Measurements from ENCODE around the gene ZNF485. TPM values are rescaled to one million over a fixed set of nuclear protein-coding genes. Genes with fewer than 3 reads are reported as not detected.
A peak's percentile ranks its signal among the peaks of the same experiment; 100 is the strongest.

The ZNF485 gene
- total RNA-seq (3.3 and 3.5 TPM in 2 replicates), polyA plus RNA-seq (1.4 and 1.8 TPM in 2 replicates), polyA minus RNA-seq (ENCODE audit: low replicate concordance) (2.8 TPM in 1 of 2 replicates, not detected in the other)
- polyA plus RNA-seq (2012) = 0.98 and 1.1 TPM in 2 replicates

GRCh38 chr10:43606323-43607198 is at the start of gene ZNF485:
TSS of gene ZNF485 (plus strand) at chr10:43606438. CDS start at chr10:43607051, 613 bp downstream.
- Histone ChIP-seq H3K9me3 (ENCODE audit: control insufficient read depth, insufficient read depth, low read depth, low read length) (no peaks in the 10 kb centered on the region), H4K20me1 (ENCODE audit: control insufficient read depth, extremely low read depth, insufficient read depth, low read length) (no peaks in the 10 kb centered on the region), H3K27ac (ENCODE audit: insufficient read depth, low read length) (no peak within 1 kb of the TSS), H3K36me3 (ENCODE audit: control insufficient read depth, insufficient read depth, low read length) (no peaks in the 10 kb centered on the region), H3K9ac (ENCODE audit: insufficient read depth, low read length) (peak within 1 kb of the TSS; percentile 51), H2AFZ (ENCODE audit: low read length) (peak within 1 kb of the TSS; percentile 84), H3K79me2 (ENCODE audit: control insufficient read depth, insufficient read depth, low read length) (no peaks in the 10 kb centered on the region), H3K4me3 (replicated peaks in 1 of 4; ENCODE audit: control extremely low read depth in 1 of 4, insufficient read depth in 1 of 4, low read depth in 3 of 4, low read length in 4 of 4) (peak within 1 kb of the TSS; percentile 65 to 79 (median 70)), H3K4me2 (ENCODE audit: extremely low read depth, insufficient read depth, low read length) (peak within 1 kb of the TSS; percentile 80), H3K27me3 (ENCODE audit: control insufficient read depth, insufficient read depth, low read length) (no peaks in the 10 kb centered on the region), H3K4me1 (ENCODE audit: control insufficient read depth, extremely low read depth, insufficient read depth, low read length) (no peaks in the 10 kb centered on the region)
- peak; percentile 66 to 69 for DNase-seq (ENCODE audit: low read depth in 2 of 2)
- TF ChIP-seq EZH2 (IDR thresholded peaks at IDR 0.05; ENCODE audit: low read length, missing control alignments) = no peak
- TF ChIP-seq CTCF (conservative IDR thresholded peaks at IDR 0.05 in 1 of 2, IDR thresholded peaks at IDR 0.05 in 1 of 2; ENCODE audit: low read depth in 1 of 2, low read length in 2 of 2) = no peak

- Histone ChIP-seq H3K36me3 (ENCODE audit: control insufficient read depth, insufficient read depth, low read length) (no peaks in the 10 kb centered on the region), H2AFZ (ENCODE audit: low read length) (no peak overlapping the region), H3K27me3 (ENCODE audit: control insufficient read depth, insufficient read depth, low read length) (no peaks in the 10 kb centered on the region), H3K4me2 (ENCODE audit: extremely low read depth, insufficient read depth, low read length) (no peak overlapping the region), H3K4me3 (replicated peaks in 1 of 4; ENCODE audit: control extremely low read depth in 1 of 4, insufficient read depth in 1 of 4, low read depth in 3 of 4, low read length in 4 of 4) (no peak overlapping the region), H3K9ac (ENCODE audit: insufficient read depth, low read length) (no peak overlapping the region), H3K4me1 (ENCODE audit: control insufficient read depth, extremely low read depth, insufficient read depth, low read length) (no peaks in the 10 kb centered on the region), H3K79me2 (ENCODE audit: control insufficient read depth, insufficient read depth, low read length) (no peaks in the 10 kb centered on the region), H3K27ac (ENCODE audit: insufficient read depth, low read length) (no peak overlapping the region), H4K20me1 (ENCODE audit: control insufficient read depth, extremely low read depth, insufficient read depth, low read length) (no peaks in the 10 kb centered on the region), H3K9me3 (ENCODE audit: control insufficient read depth, insufficient read depth, low read depth, low read length) (peaks cover 3% of the 10 kb centered on the region)
- TF ChIP-seq CTCF (conservative IDR thresholded peaks at IDR 0.05 in 1 of 2, IDR thresholded peaks at IDR 0.05 in 1 of 2; ENCODE audit: low read depth in 1 of 2, low read length in 2 of 2) = no peak
- no peak for TF ChIP-seq EZH2 (IDR thresholded peaks at IDR 0.05; ENCODE audit: low read length, missing control alignments)
- DNase-seq (ENCODE audit: low read depth in 2 of 2) = no peak
Observed at GRCh38 chr10:43557214-43557613, 49.0 kb upstream of the ZNF485 start.

GRCh38 chr10:43569681-43570080 is 36.6 kb upstream of the ZNF485 start:
- Histone ChIP-seq H3K27ac (ENCODE audit: insufficient read depth, low read length) (no peak overlapping the region), H3K36me3 (ENCODE audit: control insufficient read depth, insufficient read depth, low read length) (no peaks in the 10 kb centered on the region), H3K27me3 (ENCODE audit: control insufficient read depth, insufficient read depth, low read length) (no peaks in the 10 kb centered on the region), H4K20me1 (ENCODE audit: control insufficient read depth, extremely low read depth, insufficient read depth, low read length) (no peaks in the 10 kb centered on the region), H3K4me3 (replicated peaks in 1 of 4; ENCODE audit: control extremely low read depth in 1 of 4, insufficient read depth in 1 of 4, low read depth in 3 of 4, low read length in 4 of 4) (no peak overlapping the region), H3K4me1 (ENCODE audit: control insufficient read depth, extremely low read depth, insufficient read depth, low read length) (no peaks in the 10 kb centered on the region), H3K9me3 (ENCODE audit: control insufficient read depth, insufficient read depth, low read depth, low read length) (no peaks in the 10 kb centered on the region), H3K4me2 (ENCODE audit: extremely low read depth, insufficient read depth, low read length) (no peak overlapping the region), H2AFZ (ENCODE audit: low read length) (no peak overlapping the region), H3K9ac (ENCODE audit: insufficient read depth, low read length) (no peak overlapping the region), H3K79me2 (ENCODE audit: control insufficient read depth, insufficient read depth, low read length) (no peaks in the 10 kb centered on the region)
- TF ChIP-seq CTCF (conservative IDR thresholded peaks at IDR 0.05 in 1 of 2, IDR thresholded peaks at IDR 0.05 in 1 of 2; ENCODE audit: low read depth in 1 of 2, low read length in 2 of 2) = no peak
- no peak for TF ChIP-seq EZH2 (IDR thresholded peaks at IDR 0.05; ENCODE audit: low read length, missing control alignments)
- no peak for DNase-seq (ENCODE audit: low read depth in 2 of 2)

Measured in fibroblast of lung (primary cell).